Activated naive CD4-positive, alpha-beta T cell treated with anti-CD3 and anti-CD28 coated beads for 36 hours (primary cell): ENCODE data around the gene VAMP1. TPM values are rescaled to one million over a fixed set of nuclear protein-coding genes. Genes with fewer than 3 reads are reported as not detected.
"Not testable (repeated sequence)": the region's sequence is repeated elsewhere in the genome, so short reads cannot be mapped to it uniquely, and the experiment has no call there.

ENCODE experiments used
- CTCF ChIA-PET: fragments of 350-600 bp; sonication (Branson Sonifier 250); formaldehyde crosslinking; loops from one replicate; lab custom pipeline; 2021; ENCODE audit warnings: antibody characterized with exemption; lab: Charles Lee
- DNase-seq: peaks from one replicate; pipeline ENCODE4 v3.0.0-alpha.2; 2020
- H3K27ac Mint-ChIP-seq: one replicate; pipeline ENCODE4 v1.8.0; 2021; ENCODE audit warnings: mild to moderate bottlenecking, mixed read lengths
- H3K27me3 Mint-ChIP-seq: one replicate; pipeline ENCODE4 v1.8.0; 2021; ENCODE audit warnings: low read depth, mixed read lengths
- H3K36me3 Mint-ChIP-seq: one replicate; pipeline ENCODE4 v1.8.0; 2021; ENCODE audit warnings: low read depth, mixed read lengths
- H3K4me1 Mint-ChIP-seq: one replicate; pipeline ENCODE4 v1.8.0; 2021; ENCODE audit warnings: low read depth, mixed read lengths
- H3K4me3 Mint-ChIP-seq: one replicate; pipeline ENCODE4 v1.8.0; 2021; ENCODE audit warnings: mild to moderate bottlenecking, moderate library complexity, mixed read lengths
- H3K9me3 Mint-ChIP-seq: one replicate; pipeline ENCODE4 v1.8.0; 2021; ENCODE audit warnings: mixed read lengths
- intact Hi-C: fragments of 100-400 bp; cut with micrococcal nuclease; formaldehyde crosslinking; loops from one replicate; pipeline ENCODE4 v1.15.1; 2023
- total RNA-seq, 2 experiments: library from RNA; stranded (reverse); gene quantifications; one replicate each; pipeline ENCODE4 v1.2.3, GENCODE V29; 2021

VAMP1 gene
- total RNA-seq, 2 experiments from 2014 or later = 31.9 to 33.5 TPM

DNA sequence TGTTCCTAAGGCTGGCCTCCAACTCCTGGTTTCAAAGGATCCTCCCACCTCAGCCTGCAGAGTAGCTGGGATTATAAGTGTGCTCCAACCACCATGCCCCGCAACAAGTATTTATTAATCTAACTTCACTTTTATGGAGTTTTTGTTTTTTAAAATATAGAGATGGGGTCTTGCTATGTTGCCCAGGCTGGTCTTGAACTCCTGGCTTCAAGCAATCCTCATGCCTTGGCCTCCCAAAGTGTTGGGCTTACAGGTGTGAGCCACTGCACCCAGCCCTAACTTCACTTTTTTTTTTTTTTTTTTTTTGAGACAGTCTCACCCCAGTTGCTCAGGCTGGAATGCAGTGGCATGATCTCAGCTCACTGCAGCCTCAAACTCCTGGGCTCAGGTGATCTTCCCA lies 20.2 kb upstream of the VAMP1 start:
- not testable (repeated sequence) for H3K9me3 Mint-ChIP-seq, H3K27ac Mint-ChIP-seq, H3K27me3 Mint-ChIP-seq, DNase-seq, H3K4me3 Mint-ChIP-seq
- intact Hi-C loops = loop anchor here (5.0 kb wide), 1 partner anchor 302 kb away; no protein-coding TSS in a partner anchor
- CTCF ChIA-PET = interaction anchor here (0.6 to 1.0 kb wide), 2 partner anchors 68 to 113 kb away, joined by 3 read pairs; no protein-coding TSS in a partner anchor
- Mint-ChIP-seq H3K4me1 (peaks cover 19% of the 10 kb centered on the region), H3K36me3 (peaks cover 29% of the 10 kb centered on the region)

DNA sequence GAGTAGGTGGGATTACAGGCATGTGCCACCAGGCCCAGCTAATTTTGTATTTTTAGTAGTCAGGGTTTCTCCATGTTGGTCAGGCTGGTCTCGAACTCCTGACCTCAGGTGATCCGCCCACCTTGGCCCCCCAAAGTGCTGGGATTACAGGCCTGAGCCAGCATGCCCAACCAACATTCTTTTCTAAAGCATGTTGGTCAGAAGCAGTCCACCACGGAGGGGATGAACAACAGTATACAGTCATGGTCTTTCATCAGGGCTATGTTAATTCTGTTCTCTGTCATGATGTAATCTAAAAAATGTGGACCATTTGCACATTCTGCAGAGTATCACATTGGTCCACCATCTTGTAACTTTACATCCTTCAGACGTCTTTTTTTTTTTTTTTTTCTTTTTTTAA lies 19.0 kb upstream of the VAMP1 start:
- no peak overlapping the region for H3K4me3 Mint-ChIP-seq
- H3K4me1 Mint-ChIP-seq = peaks cover 7% of the 10 kb centered on the region
- intact Hi-C loops = no loop called here
- H3K27me3 Mint-ChIP-seq = no peaks in the 10 kb centered on the region
- H3K9me3 Mint-ChIP-seq = no peaks in the 10 kb centered on the region
- no peak overlapping the region for H3K27ac Mint-ChIP-seq
- CTCF ChIA-PET = no interaction called here
- H3K36me3 Mint-ChIP-seq = peaks cover 17% of the 10 kb centered on the region
- DNase-seq = no peak

DNA sequence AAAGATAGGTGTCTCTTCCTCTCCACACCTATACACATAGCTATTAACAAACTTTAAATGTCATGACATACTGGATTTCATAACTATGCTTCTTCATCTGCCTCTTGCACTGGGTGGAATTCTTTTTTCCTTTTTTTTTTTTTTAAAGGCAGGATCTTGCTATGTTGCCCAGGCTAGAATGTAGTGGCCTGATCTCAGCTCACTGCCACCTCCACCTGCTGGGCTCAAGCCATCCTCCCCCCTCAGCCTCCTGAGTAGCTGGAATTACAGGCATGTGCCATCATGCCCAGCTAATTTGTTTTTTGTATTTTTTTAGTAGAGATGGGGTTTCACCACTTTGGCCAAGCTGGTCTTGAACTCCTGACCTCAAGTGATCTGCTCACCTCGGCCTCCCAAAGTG lies 17.8 kb upstream of the VAMP1 start:
- CTCF ChIA-PET = interaction anchor here (0.7 to 1.4 kb wide), 3 partner anchors 23 to 358 kb away, joined by 3 to 7 read pairs (median 3); no protein-coding TSS in a partner anchor
- Mint-ChIP-seq H3K36me3 (peaks cover 14% of the 10 kb centered on the region), H3K27me3 (no peaks in the 10 kb centered on the region), H3K9me3 (no peaks in the 10 kb centered on the region), H3K27ac (no peak overlapping the region), H3K4me3 (no peak overlapping the region), H3K4me1 (peaks cover 7% of the 10 kb centered on the region)
- intact Hi-C loops = no loop called here
- no peak for DNase-seq

DNA sequence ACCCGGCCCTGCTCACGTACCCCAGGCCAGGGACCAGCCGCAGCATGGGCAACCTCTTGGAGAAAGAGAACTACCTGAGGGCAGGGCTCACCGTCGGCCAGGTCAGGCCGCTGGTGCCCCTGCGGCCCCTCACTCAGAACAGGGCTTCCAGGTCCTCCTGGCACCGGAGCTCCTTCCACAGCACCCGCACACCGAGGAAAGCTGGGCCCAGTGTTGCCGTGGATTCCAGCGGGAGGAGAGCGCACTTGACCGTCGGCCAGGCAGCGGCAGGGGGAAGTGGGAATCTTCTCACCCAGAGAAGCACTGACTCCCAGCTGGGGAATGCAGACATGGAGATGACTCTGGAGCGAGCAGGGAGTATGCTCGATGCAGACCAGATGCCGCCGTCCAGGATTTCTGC lies 7.9 kb upstream of the VAMP1 start:
- Mint-ChIP-seq H3K27me3 (no peaks in the 10 kb centered on the region), H3K36me3 (no peaks in the 10 kb centered on the region), H3K27ac (no peak overlapping the region), H3K9me3 (no peaks in the 10 kb centered on the region), H3K4me3 (no peak overlapping the region), H3K4me1 (no peaks in the 10 kb centered on the region)
- intact Hi-C loops = no loop called here
- CTCF ChIA-PET = no interaction called here
- DNase-seq = no peak

DNA sequence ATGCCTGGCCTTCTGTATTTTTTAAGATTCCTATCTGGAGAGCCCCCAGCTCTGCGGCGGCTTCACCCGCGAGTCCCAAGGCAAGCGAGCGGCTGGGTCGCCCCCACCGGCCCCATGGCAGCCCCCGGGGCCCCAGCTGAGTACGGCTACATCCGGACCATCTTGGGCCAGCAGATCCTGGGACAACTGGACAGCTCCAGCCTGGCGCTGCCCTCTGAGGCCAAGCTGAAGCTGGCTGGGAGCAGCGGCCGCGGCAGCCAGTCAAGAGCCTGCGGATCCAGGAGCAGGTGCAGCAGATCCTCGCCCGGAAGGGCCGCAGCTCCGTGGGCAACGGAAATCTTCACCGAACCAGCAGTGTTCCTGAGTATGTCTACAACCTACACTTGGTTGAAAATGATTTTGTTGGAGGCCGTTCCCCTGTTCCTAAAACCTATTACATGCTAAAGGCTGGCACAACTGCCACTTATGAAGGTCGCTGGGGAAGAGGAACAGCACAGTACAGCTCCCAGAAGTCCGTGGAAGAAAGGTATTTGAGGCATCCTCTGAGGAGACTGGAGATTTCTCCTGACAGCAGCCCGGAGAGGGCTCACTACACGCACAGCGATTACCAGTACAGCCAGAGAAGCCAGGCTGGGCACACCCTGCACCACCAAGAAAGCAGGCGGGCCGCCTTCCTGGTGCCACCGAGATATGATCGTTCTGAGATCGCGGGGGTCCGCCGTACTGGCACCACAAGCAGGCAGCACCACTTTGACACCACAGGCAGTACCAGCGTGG lies 7.3 kb upstream of the VAMP1 start:
- intact Hi-C loops, H3K4me1 Mint-ChIP-seq, CTCF ChIA-PET, H3K4me3 Mint-ChIP-seq, H3K36me3 Mint-ChIP-seq, DNase-seq, H3K27me3 Mint-ChIP-seq, H3K27ac Mint-ChIP-seq, H3K9me3 Mint-ChIP-seq: not testable (repeated sequence)

GRCh38 chr12:6476489-6476888 lies 6.0 kb upstream of the VAMP1 start:
- Mint-ChIP-seq H3K36me3 (no peaks in the 10 kb centered on the region), H3K27ac (no peak overlapping the region), H3K4me1 (peaks cover 8% of the 10 kb centered on the region), H3K4me3 (no peak overlapping the region), H3K9me3 (no peaks in the 10 kb centered on the region), H3K27me3 (no peaks in the 10 kb centered on the region)
- CTCF ChIA-PET = no interaction called here
- DNase-seq = no peak
- intact Hi-C loops = no loop called here

- intact Hi-C loops, H3K27me3 Mint-ChIP-seq, CTCF ChIA-PET, H3K4me3 Mint-ChIP-seq, H3K9me3 Mint-ChIP-seq, H3K36me3 Mint-ChIP-seq, H3K27ac Mint-ChIP-seq, DNase-seq: not testable (repeated sequence)
- H3K4me1 Mint-ChIP-seq = peaks cover 14% of the 10 kb centered on the region
Observed at GRCh38 chr12:6475233-6475975, 4.9 kb upstream of the VAMP1 start.

DNA sequence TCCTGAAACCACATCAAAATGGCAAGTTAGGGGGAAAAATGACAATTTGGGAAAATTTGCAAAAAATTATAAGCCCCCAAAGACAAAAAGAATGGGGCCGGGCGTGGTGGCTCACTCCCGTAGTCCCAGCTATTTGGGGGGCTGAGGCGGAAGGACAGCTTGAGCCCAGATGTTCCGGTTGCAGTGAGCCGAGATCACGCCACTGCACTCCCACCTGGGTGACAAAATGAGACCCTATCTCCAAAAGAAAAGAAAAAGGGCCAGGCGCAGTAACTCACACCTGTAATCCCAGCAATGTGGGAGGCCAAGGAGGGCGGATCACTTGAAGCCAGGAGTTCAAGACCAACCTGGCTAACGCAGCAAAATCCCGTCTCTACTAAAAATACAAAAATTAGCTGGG lies 2.0 kb upstream of the VAMP1 start:
- no peaks in the 10 kb centered on the region for H3K27me3 Mint-ChIP-seq
- H3K4me3 Mint-ChIP-seq = no peak overlapping the region
- no peak for DNase-seq
- H3K4me1 Mint-ChIP-seq = peaks cover 34% of the 10 kb centered on the region
- peaks cover 20% of the 10 kb centered on the region for H3K36me3 Mint-ChIP-seq
- H3K9me3 Mint-ChIP-seq = no peaks in the 10 kb centered on the region
- no peak overlapping the region for H3K27ac Mint-ChIP-seq
- CTCF ChIA-PET = interaction anchor here (0.6 kb wide), 1 partner anchor 22 kb away, joined by 3 read pairs; no protein-coding TSS in a partner anchor
- intact Hi-C loops = loop anchor here (5.0 kb wide), 1 partner anchor 380 kb away; the partner anchor contains the start of genes CDCA3 and USP5

DNA sequence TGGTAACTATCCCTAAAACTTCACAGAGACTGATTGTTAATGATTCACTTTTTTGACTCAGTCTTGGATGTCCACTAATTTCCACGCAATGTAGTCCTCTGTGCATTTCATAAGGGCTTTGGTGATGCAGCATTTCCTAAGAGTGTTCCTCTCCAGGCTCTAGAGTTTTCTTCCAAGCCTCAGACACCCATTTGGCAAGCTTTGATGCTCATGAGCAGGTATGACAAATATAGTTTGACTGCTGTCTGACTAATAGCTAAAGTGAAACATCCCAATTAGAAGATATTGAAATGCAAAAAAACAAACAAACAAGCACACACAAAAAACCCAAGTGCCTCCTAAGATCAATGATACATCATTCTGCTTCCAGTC lies 1.5 kb upstream of the VAMP1 start:
- no peak overlapping the region for H3K27ac Mint-ChIP-seq
- intact Hi-C loops = loop anchor here (5.0 kb wide), 1 partner anchor 380 kb away; the partner anchor contains the start of genes CDCA3 and USP5
- H3K36me3 Mint-ChIP-seq = peaks cover 25% of the 10 kb centered on the region
- DNase-seq = no peak
- peaks cover 39% of the 10 kb centered on the region for H3K4me1 Mint-ChIP-seq
- CTCF ChIA-PET = interaction anchor here (4.2 kb wide), 1 partner anchor 48 kb away, joined by 21 read pairs; no protein-coding TSS in a partner anchor
- H3K27me3 Mint-ChIP-seq = no peaks in the 10 kb centered on the region
- no peaks in the 10 kb centered on the region for H3K9me3 Mint-ChIP-seq
- no peak overlapping the region for H3K4me3 Mint-ChIP-seq

DNA sequence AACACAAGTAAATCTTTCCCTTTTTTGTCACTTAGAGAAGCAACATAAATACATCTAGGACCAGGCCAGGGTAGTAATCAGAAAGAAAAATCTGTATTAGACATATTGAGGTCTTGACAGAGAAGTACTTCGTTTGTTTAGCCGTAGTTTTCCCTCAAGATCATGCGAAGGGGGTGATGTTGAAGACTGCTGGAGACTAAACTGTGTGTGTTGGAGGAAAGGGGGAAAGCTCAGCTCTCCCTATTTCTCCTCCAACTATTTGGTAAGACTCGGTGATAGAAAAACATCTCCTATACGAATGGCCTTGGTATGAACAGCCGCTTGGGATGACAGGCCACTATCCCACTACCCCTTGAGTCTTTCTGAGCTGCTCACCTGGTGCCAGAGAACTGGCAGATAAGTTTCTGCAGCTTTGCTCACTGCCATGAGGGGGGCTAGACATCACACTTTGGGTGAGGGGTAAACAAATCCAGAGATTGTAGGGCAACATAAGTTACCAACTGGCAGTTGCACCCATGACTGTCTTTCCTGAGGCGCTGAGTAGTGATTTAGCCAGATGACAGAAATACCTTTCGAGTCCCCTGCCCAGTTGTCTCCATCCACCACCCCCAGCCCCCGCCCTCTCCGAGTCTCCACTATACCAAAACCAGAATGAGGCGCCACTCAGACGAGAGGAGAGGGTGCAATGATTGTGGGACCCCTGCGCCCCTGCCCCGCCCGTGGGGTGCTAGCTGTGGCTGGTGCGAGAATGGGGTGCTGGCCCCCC lies 685 bp downstream of the VAMP1 start:
- Mint-ChIP-seq H3K4me1 (peaks cover 59% of the 10 kb centered on the region), H3K4me3 (peak overlapping the region; percentile 91)

DNA sequence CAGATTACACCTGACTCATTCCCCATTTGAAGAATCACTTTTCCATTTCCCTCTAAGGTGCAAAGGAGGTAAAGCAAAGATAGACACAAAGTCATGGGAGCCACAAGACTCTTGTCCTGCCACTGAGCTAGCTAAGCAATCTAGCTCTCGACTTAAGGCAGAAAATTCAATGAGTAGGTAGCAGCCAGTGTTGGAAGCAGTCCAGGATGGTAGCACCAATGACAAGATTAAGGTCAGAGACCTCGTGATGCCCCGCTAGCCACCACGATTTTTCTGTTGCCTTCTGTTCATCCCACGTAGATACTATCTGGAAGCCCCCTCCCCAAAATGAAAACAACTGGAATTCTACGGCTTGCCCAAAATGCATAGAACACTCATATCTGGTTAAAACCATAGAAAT lies 1.4 kb downstream of the VAMP1 start:
- DNase-seq = peak; percentile 38
- CTCF ChIA-PET = interaction anchor here (1.1 to 4.2 kb wide), 6 partner anchors 8 to 136 kb away, joined by 3 to 21 read pairs (median 4); no protein-coding TSS in a partner anchor
- intact Hi-C loops = no loop called here
- peak overlapping the region; percentile 91 for H3K4me3 Mint-ChIP-seq
- peaks cover 48% of the 10 kb centered on the region for H3K36me3 Mint-ChIP-seq
- H3K4me1 Mint-ChIP-seq = peaks cover 66% of the 10 kb centered on the region
- no peaks in the 10 kb centered on the region for H3K9me3 Mint-ChIP-seq
- H3K27ac Mint-ChIP-seq = peak overlapping the region; percentile 90
- H3K27me3 Mint-ChIP-seq = no peaks in the 10 kb centered on the region

More for the DNA sequence above, 685 bp downstream of the VAMP1 start:
- Mint-ChIP-seq H3K36me3 (peaks cover 41% of the 10 kb centered on the region), H3K9me3 (no peaks in the 10 kb centered on the region), H3K27ac (peak overlapping the region; percentile 90), H3K27me3 (no peaks in the 10 kb centered on the region)
- CTCF ChIA-PET = interaction anchor here (0.8 to 4.2 kb wide), 11 partner anchors 9 to 311 kb away, joined by 3 to 21 read pairs (median 4); partner anchors contain the start of genes CD27 and MRPL51
- DNase-seq = no peak
- intact Hi-C loops = loop anchor here (1.0 to 5.0 kb wide), 5 partner anchors 7 to 383 kb away; partner anchors contain the start of genes CDCA3, MRPL51 and USP5

DNA sequence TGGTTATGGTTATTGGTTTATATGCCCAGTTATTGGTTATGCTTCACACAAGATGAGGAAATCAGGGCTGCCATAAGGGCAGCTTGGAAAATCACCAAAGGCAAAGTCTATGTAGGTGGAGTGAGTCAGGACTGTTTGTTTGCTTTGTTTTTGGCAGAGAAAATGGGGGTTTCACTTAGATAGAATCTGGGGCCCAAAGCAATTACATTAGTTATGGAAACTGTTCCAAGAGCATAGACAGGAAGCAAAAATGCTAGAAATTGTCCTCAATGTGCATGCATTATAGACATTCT lies 2.2 kb downstream of the VAMP1 start:
- no peaks in the 10 kb centered on the region for H3K27me3 Mint-ChIP-seq
- H3K27ac Mint-ChIP-seq = peak overlapping the region; percentile 90
- H3K36me3 Mint-ChIP-seq = peaks cover 57% of the 10 kb centered on the region
- H3K9me3 Mint-ChIP-seq = no peaks in the 10 kb centered on the region
- no peak for DNase-seq
- H3K4me1 Mint-ChIP-seq = peaks cover 74% of the 10 kb centered on the region
- intact Hi-C loops = no loop called here
- H3K4me3 Mint-ChIP-seq = peak overlapping the region; percentile 91
- CTCF ChIA-PET = interaction anchor here (0.9 to 4.2 kb wide), 3 partner anchors 23 to 45 kb away, joined by 3 to 21 read pairs (median 3); partner anchors contain the start of gene CD27
